Spinal cord (tissue), 10 donors: ENCODE data around the gene CRACR2B. TPM values are rescaled to one million over a fixed set of nuclear protein-coding genes. Genes with fewer than 3 reads are reported as not detected.

Experiments used
- DNase-seq, 6 donors: peaks; one replicate each; pipeline versions ENCODE4 v3.0.0 to v3.0.0-alpha.2; 2013 to 2015; ENCODE audit warnings: low spot score in 6 of 6, low read depth in 4 of 6
- H3K27ac ChIP-seq: one replicate; pipeline ENCODE4 v1.5.1; 2013; ENCODE audit warnings: low read depth, low read length, control low read depth
- H3K27me3 ChIP-seq: one replicate; pipeline ENCODE4 v1.6.1; 2013; ENCODE audit warnings: low read length; ENCODE audit not compliant: control insufficient read depth, insufficient read depth
- H3K36me3 ChIP-seq: one replicate; pipeline ENCODE4 v1.6.1; 2013; ENCODE audit warnings: low read length; ENCODE audit not compliant: control insufficient read depth, insufficient read depth
- H3K4me1 ChIP-seq: one replicate; pipeline ENCODE4 v1.6.1; 2013; ENCODE audit warnings: low read length; ENCODE audit not compliant: control insufficient read depth, insufficient read depth
- H3K4me3 ChIP-seq: one replicate; pipeline ENCODE4 v1.5.1; 2013; ENCODE audit warnings: low read depth, low read length, control low read depth
- H3K9me3 ChIP-seq: one replicate; pipeline ENCODE4 v1.6.1; 2013; ENCODE audit warnings: low read length; ENCODE audit not compliant: control insufficient read depth, insufficient read depth
- WGBS: methylation state at CpG from one replicate; pipeline ENCODE4 v1.1.5; 2013; ENCODE audit warnings: missing lambda C conversion rate; ENCODE audit not compliant: insufficient coverage; 5-methylcytosine and 5-hydroxymethylcytosine counted together
- polyA plus RNA-seq, 2 donors: library from polyadenylated mRNA; unstranded; fragments of 120-200 nt; gene quantifications; one replicate each; pipeline ENCODE4 v1.2.1, GENCODE V29; 2013; ENCODE audit not compliant: insufficient read length in 2 of 2
- total RNA-seq, 2 donors: library from RNA; depleted of rRNA in 1 of 2; stranded (reverse); fragments of 120-200 nt in 1 of 2; fragments of >200 nt in 1 of 2; gene quantifications; one replicate each; pipeline versions ENCODE4 v1.2.3 to v1.2.4, GENCODE V29; 2013 to 2014
- donor health status: healthy.

The CRACR2B gene
- total and polyA plus RNA-seq, 4 donors, result 2.4 to 12.1 (median 8.4) TPM

DNA sequence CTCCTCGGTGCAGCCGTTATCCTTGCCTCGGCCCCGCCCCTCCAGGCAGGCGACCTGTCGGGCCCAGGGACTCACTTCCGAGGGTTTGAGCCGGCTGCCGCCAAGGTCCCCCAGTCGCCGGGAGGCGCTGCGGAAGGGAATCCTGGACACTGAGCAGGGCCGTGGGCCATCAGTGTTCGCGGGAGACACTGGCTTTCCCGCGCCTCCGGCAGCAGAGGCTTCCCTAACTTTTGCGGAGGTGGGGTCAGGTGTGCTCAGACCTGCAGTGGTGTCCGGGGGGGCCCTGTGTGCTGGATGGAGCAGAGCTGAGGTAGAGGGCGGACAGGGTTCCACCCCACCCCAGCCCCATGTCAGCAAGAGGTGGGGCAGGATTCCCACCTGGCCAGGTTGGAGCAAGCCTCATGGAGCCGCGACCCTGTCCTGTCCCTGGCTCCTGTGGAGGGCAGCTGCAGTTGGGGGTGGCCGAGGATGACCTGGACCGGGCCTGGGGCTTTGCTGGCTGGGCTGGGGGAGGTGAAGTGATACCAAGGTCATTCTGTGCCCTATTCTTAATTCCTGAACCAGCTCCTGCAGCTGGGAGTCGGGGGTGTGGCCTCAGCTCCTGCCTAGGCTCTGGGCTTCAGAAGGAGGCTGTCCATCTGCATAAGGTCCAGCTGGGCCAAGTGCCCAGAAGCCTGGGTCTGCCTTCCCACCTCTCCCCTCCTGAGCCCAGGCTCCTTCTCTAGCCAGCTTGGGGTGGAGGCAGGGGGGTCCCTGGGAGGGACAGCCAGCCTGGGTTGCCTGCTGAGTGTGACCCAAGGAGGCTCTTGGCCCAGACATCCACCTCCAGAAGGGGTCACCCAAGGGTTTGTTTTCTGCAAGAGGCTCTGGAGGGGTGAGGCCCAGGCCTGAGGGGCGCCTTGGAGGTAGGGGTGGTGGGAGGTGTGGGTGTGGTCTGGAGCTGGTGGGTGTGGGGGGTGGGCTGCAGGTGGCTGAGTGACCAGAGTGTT lies 23.4 kb downstream of the CRACR2B start:
- H3K4me1 ChIP-seq, result peaks cover 80% of the 10 kb centered on the region
- H3K9me3 ChIP-seq, result no peaks in the 10 kb centered on the region
- 14% methylated on average over 26 of the region's 28 CpGs for WGBS
- H3K36me3 ChIP-seq, result peaks cover 36% of the 10 kb centered on the region
- DNase-seq, result no peak
- peak overlapping the region; percentile 39 for H3K4me3 ChIP-seq
- H3K27me3 ChIP-seq, result no peaks in the 10 kb centered on the region
- H3K27ac ChIP-seq, result no peak overlapping the region

DNA sequence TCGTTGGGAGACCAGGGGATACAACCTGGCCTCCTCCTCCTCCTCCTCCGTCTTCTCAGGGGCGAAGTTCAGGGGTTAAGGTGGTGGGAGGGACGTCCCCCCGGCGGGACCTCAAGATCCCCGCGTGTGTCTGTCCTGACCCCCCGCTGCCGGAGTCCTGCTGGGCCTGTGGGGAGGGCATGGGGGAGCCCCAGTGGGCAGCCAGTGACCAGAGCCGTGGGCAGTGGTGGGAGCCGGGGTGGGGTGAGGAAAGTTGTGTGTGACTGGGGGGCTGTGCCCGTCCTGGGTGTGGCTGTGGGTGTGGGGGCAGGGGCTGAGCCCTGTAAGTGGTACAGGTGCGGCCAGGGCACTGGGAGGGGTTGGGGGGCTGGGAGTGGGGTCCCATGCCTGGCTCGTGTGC lies 25.0 kb downstream of the CRACR2B start:
- Histone ChIP-seq H3K27ac (no peak overlapping the region), H3K9me3 (no peaks in the 10 kb centered on the region), H3K4me3 (no peak overlapping the region), H3K27me3 (no peaks in the 10 kb centered on the region), H3K4me1 (peaks cover 86% of the 10 kb centered on the region), H3K36me3 (peaks cover 46% of the 10 kb centered on the region)
- DNase-seq, result no peak
- WGBS, result 67% methylated on average over 10 of the region's 15 CpGs

DNA sequence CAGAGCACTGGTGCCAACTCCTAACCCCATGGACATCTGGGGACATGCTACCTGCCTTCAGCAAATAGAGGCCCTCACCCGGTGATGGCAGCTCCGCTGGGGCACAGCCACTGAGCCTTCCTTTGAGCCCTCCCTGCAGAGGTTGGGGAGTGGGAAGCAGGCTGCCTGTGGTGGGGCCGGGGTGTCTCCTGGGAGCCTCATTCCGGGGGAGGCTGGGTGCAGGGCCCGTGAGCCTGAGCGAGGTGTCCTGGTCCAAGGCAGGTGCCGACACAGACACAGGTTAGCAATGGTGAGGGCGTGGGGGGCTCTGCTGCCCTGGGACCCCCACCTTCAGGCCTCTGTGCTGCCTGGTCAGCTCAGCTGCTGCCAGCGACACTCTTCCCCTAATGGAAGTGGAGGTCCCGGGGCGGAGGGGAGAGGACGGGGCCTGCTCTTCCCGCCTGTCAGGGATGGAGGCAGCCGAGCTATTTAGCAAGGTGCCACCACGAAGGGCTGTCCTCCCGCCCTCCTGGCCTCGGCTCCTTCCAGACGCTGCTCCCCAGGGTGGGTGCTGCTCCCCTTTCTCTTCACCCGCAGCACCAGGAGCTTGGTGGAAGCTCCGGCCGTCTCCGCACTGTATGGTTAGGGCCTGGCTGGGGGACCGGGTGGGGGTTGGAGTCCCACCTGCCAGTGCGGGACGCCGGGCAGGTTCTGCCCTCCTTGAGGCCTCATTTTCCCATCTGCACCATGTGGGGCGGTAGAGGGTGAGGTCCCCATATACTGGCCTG lies 26.1 kb downstream of the CRACR2B start:
- Histone ChIP-seq H3K27me3 (no peaks in the 10 kb centered on the region), H3K4me1 (peaks cover 81% of the 10 kb centered on the region), H3K27ac (no peak overlapping the region), H3K9me3 (no peaks in the 10 kb centered on the region), H3K36me3 (peaks cover 52% of the 10 kb centered on the region), H3K4me3 (no peak overlapping the region)
- no peak for DNase-seq
- WGBS, result 91% methylated on average over 22 of the region's 27 CpGs

DNA sequence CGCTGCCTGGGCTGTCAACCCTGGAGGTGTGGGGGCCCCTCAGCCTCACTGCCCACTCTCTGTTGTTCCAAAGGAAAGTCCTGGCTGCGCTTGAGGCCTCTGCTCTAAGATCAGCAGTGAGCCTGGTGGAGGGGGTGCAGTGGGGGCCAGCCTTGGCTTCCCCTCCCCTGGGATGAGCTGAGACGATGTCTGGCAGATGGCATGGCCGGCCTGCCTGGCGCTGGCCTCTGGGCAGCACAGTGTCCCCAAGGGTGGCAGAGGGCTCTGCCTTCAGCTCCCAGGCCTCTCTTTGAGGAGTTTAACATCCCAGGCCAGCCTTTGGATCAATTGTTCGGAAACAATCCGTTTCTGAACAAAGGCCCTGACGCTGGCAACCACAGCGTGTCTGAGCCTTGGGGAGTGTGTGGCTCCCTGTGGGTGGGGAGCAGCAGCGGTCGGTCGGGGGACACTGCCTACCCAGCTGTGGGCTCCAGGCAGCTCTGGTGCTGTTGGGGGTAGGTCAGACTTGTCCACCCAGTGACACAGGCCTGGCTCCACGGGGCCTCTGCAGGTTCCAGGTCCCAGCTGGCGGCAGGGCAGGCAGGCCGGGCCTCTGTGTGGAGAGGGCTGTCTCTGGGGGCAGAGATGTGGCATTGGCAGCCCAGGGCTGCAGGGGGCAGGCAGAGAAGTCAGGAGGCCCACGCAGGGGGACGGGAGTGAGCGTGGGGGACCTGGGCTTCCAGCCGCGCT lies 27.0 kb downstream of the CRACR2B start:
- Histone ChIP-seq H3K9me3 (no peaks in the 10 kb centered on the region), H3K36me3 (peaks cover 56% of the 10 kb centered on the region), H3K4me3 (no peak overlapping the region), H3K4me1 (peaks cover 84% of the 10 kb centered on the region), H3K27me3 (no peaks in the 10 kb centered on the region), H3K27ac (no peak overlapping the region)
- 44% methylated on average over 20 of the region's 20 CpGs for WGBS
- no peak for DNase-seq

DNA sequence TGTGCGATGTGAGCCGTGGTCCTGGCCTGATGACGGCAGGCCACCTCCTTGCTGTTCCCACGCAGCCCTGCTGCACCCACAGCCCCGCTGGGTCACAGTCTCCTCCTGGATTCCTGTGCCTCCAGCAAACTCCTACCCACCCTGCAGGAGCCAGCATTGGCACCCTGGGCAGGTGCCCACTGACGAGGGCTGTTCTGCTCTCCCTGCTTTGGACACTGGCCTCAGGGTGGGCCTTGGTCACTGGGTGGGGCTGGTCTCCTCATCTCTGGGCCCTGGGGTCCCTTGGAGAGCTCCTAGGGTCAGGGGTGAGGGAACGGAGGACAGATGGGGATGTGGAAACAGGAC lies 27.6 kb downstream of the CRACR2B start:
- no peaks in the 10 kb centered on the region for H3K27me3 ChIP-seq
- H3K4me1 ChIP-seq, result peaks cover 86% of the 10 kb centered on the region
- no peaks in the 10 kb centered on the region for H3K9me3 ChIP-seq
- H3K4me3 ChIP-seq, result no peak overlapping the region
- DNase-seq, result no peak
- 50% methylated on average over 3 of the region's 7 CpGs for WGBS
- peaks cover 60% of the 10 kb centered on the region for H3K36me3 ChIP-seq
- H3K27ac ChIP-seq, result no peak overlapping the region

DNA sequence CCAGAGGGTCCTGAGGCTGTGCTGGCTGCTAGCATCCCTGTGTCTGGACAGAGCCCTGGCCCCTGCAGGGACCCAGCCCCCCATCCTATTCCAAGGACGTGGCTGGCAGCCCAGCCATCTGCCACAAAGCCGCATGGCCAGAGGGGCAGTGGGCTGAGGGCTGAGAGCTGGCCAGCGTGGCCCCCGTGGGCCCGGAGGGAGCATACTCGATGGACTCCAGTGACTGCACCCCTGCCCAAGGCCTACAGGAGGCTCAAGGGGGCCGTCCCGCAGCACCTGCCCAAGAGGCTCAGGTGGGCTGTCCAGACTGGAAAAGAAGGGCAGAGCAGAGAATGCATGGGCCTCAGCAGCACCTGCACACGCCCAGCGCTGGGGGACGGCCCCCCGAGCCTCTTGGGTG lies 28.1 kb downstream of the CRACR2B start:
- Histone ChIP-seq H3K27me3 (no peaks in the 10 kb centered on the region), H3K27ac (no peak overlapping the region), H3K36me3 (peaks cover 63% of the 10 kb centered on the region), H3K4me3 (no peak overlapping the region), H3K9me3 (no peaks in the 10 kb centered on the region), H3K4me1 (peaks cover 84% of the 10 kb centered on the region)
- WGBS, result 62% methylated on average over 12 of the region's 12 CpGs
- DNase-seq, result no peak

DNA sequence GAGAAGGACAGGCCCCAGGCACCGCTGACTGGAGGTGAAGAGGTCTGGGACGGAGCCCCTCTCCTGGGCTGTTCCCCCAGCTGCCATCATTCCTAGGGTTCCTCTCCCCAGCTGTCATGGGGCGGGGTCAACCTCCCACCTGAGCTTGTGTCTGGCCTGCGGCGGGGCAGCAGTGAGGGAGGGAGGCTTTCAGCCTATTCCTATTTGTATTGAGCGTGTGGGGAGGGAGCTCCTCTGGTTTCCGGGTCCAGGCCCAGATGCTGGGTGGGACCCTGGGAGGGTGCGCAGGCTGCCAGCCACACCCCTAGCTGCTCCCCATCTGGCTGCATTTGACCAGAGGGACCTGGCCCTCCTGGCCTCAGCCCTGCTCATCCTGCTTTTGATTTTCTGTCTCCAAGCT lies 28.7 kb downstream of the CRACR2B start:
- H3K4me3 ChIP-seq, result no peak overlapping the region
- WGBS, result 86% methylated on average over 5 of the region's 8 CpGs
- no peaks in the 10 kb centered on the region for H3K27me3 ChIP-seq
- DNase-seq, result no peak
- peaks cover 78% of the 10 kb centered on the region for H3K4me1 ChIP-seq
- H3K36me3 ChIP-seq, result peaks cover 64% of the 10 kb centered on the region
- H3K27ac ChIP-seq, result no peak overlapping the region
- H3K9me3 ChIP-seq, result no peaks in the 10 kb centered on the region

DNA sequence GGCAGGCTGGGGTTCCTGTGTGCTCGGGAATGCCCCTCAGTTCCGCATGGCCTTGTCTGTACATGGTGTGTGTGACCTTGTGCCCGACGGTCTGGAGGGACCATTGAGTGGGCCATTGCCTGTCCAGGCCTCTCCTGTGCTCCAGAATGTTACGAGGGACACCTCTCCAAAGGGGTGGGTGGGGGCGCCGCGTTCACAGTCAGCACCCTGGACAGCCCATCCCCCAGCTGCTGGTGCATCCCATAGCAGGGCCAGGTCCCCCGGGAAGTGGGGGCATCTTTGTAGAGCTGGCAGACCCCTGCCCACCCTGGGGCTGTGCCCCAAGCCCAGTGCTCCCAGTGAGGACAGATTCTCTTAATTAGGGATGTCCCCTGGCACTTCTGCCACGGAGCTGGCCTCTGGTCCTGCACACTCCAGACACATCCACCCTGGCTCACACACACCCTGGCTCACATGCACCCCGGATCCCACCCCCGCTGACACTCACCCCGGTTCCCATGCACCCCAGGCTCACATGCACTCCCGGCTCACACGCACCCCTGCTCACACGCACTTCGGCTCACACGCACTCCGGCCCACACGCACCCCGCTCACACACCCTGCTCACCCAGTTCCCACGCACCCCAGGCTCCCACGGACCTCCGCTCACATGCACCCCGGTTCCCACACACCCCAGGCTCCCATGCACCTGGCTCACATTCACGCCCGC lies 30.5 kb downstream of the CRACR2B start:
- Histone ChIP-seq H3K4me3 (no peak overlapping the region), H3K9me3 (no peaks in the 10 kb centered on the region), H3K4me1 (peaks cover 77% of the 10 kb centered on the region), H3K36me3 (peaks cover 70% of the 10 kb centered on the region), H3K27ac (no peak overlapping the region), H3K27me3 (no peaks in the 10 kb centered on the region)
- no peak for DNase-seq
- WGBS, result 82% methylated on average over 24 of the region's 27 CpGs

DNA sequence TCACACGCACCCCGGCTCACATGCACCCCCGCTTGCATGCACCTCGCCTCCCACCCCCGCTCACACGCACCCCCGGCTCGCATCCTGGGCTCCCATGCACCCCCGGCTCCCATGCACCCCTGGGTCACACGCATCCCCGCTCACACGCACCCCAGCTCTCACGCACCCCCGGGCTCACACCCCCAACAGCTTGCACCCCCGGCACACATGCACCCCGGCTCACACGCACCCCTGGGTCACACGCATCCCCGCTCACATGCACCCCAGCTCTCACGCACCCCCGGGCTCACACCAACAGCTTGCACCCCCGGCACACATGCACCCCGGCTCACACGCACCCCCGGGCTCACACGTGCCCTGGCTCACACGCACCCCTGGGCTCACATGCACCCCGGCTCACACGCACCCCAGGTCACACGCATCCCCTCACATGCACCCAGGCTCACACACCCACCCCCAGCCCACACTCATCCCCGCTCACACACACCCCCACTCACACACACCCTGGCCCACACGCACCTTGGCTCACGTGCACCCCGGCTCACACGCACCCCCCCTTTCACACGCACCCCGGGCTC lies 31.1 kb downstream of the CRACR2B start:
- no peak overlapping the region for H3K4me3 ChIP-seq
- no peaks in the 10 kb centered on the region for H3K27me3 ChIP-seq
- no peak overlapping the region for H3K27ac ChIP-seq
- no peak for DNase-seq
- 92% methylated on average over 29 of the region's 37 CpGs for WGBS
- H3K36me3 ChIP-seq, result peaks cover 72% of the 10 kb centered on the region
- no peaks in the 10 kb centered on the region for H3K9me3 ChIP-seq
- peaks cover 79% of the 10 kb centered on the region for H3K4me1 ChIP-seq
